Activated CD4-positive, alpha-beta T cell treated with anti-CD3 and anti-CD28 coated beads, Interleukin-2, amount 50 U/mL, for 16 hours (primary cell): ENCODE results near the gene FAM200A.
"Not testable (repeated sequence)": the region's sequence is repeated elsewhere in the genome, so short reads cannot be mapped to it uniquely, and the experiment has no call there.

Experiments
- DNase-seq: peaks from one replicate; pipeline ENCODE4 v3.0.0-alpha.2; 2020

The FAM200A gene

DNA sequence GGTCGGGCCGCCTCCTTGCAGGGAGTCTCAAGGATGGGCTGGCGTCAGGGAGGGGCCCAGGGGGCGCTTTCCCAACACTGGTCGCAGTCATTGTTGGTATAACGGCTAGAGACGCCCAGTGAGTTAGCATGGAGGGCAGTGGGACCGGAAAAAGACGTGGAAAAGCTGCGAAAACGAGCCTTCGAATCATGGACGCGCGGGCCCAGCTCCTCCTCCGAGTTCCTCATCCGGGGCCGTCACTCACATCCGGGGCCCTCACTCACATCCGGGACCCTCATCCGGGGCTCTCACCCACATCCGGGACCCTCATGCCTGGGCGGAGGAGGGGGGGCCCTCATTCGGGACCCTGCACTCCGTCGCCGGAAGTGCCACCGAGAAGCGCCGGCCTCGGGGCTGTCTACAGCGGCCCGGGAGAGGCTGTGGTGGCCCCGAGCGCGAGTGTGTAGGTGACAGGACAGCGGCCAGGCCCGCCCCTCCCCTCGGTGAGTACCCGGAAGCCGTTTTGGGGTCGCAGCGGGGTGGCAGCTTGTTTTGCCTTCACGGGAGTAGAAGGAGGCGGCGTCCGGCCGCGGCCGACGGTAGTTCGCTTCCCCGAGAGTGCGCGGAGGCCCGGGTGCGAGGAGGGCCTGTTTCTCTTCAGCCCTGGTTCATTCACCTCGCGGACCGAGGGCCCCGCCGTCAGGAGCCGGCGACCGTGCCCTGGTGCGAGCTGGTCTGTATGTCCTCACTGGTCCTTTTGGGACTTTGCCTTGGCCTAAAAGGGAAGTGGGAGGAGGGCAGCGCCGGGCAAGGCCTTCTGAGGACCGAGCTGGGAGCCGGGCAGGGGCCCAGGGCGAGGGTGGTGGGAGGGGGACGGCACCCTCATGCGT lies 6.6 kb upstream of the FAM200A start, which contains the start of gene ZNF655:
ZNF655 (plus strand) TSS at position 337 of the 869 bp plus-strand sequence. CDS start 1,918 bp downstream, outside the sequence.
- DNase-seq: peak; percentile 89

DNA sequence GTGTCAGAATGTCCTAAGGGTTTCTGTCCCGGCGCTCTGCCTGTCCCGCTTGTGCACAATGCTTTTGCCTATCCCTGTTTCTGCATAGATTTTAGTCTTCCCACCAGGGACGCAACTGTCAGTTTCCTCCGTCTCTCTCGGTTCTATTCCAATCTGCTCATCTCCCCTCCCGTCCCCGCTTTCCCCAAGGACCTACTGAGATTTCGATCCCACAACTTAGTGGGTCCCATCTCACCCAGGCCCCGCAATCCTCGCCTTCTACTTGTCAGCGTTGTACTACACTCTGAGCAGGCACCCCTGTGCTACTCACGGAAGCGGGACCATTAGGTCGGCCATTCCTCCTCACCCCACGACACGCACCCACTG lies 6.0 kb upstream of the FAM200A start:
- DNase-seq: no peak

DNA sequence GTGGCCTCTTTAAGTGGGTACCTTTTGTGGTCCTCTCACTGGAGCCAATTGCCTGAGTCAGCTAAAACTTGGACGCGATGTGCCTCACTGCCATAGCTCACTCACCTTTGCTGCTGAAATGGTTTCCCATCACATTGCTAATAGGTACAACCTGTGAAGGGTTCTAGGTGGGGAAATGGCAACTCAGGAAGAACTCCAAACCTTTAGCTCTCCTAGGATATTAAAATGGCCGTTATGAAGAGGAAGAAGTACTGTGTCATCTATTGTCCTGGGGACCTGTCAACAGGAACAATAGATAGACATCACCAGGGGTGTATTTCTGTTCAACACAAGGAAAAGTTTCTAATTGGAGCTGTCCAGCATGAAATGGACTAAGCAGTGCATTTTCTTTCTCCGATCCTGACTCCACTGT lies 5.3 kb upstream of the FAM200A start:
- no peak for DNase-seq

DNA sequence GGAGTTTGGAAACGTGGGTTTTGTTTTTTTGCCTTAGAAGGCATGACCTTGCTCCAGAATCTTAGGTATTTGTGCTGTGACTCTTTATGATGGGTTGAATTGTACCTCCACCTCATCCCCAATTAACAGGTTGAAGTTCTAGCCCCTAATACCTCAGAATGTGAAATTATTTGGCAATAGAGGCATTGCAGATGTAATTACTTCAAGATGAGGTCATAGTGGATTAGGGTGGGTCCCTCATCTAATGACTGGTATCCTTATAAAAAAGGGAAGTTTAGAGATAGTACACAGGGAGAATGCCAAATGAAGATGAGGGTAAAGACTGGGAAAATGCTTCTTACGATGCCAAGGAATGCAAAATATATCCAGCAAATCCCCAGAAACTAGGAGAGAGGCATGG lies 3.0 kb upstream of the FAM200A start:
- DNase-seq: no peak

DNA sequence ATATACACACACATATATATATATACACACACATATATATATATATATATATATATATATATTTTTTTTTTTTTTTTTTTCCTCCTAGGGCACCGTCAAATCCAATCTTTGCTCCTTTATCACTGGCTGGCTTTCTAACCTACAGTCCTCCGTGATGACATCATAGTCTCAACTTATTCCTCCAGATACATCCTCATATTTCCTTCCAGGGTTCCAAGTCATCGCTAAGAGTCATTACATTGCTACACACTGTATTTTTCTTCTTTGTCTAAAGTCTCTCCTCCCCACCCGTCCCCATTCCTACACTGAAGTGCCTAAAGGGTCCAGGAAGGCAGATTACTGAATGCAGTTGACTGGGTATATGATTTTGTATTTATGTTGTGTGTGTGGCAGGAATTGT lies 1.1 kb upstream of the FAM200A start:
- no peak for DNase-seq

DNA sequence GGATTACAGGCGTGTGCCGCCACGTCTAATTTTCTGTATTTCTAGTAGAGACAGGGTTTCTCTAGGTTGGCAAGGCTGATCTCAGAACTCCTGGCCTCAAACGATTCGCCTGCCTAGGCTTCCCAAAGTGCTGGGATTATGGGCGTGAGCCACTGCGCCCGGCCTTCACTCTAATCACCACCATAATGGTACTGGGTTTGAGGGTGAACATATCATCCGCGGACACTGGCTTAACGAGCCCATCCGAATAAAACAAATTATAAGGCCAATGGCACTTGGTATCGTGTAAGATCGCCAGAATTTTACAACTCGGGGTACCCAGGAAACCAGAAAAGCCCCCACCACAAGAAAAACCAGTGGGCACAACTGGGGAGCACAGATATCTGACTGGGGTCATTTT lies 580 bp downstream of the FAM200A start:
- no peak for DNase-seq

DNA sequence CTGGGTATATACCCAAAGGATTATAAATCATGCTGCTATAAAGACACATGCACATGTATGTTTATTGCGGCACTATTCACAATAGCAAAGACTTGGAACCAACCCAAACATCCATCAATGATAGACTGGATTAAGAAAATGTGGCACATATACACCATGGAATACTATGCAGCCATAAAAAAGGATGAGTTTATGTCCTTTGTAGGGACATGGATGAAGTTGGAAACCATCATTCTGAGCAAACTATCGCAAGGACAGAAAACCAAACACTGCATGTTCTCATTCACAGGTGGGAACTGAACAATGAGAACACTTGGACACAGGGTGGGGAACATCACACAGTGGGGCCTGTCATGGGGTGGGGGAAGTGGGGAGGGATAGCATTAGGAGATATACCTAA lies 2.4 kb downstream of the FAM200A start:
- DNase-seq: not testable (repeated sequence)

DNA sequence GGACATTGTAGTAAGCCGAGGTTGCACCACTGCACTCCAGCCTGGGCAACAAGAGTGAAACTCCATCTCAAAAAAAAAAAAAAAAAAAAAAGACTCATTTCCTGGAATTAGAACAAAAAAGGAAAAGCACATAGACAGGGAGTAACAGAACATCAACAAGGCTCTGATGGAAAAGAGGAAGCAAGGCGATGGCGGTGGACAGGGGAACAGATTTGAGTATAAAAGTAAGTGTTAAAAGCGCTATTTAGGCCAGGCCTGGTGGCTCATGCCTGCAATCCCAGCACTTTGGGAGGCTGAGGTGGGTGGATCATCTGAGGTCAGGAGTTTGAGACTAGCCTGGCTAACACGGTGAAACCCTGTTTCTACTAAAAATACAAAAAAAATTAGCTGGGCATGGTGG lies 6.6 kb downstream of the FAM200A start:
- not testable (repeated sequence) for DNase-seq

DNA sequence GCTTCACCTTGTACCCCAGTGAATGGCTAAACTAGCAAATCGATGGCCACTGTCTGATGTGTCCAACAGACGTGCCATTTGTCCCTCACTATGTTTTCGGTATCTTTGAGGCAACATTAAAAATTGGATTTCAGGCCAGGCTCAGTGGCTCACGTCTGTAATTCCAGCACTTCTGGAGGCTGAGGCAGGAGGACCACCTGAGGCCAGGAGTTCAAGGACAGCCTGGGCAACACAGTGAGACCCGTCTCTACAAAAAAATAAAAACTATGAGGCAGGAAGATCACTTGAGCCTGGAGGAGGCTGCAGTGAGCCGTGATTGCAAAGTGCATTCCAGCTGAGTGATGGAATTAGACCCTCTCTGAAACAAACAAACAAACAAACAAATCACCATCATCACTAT lies 8.0 kb downstream of the FAM200A start:
- DNase-seq: no peak

DNA sequence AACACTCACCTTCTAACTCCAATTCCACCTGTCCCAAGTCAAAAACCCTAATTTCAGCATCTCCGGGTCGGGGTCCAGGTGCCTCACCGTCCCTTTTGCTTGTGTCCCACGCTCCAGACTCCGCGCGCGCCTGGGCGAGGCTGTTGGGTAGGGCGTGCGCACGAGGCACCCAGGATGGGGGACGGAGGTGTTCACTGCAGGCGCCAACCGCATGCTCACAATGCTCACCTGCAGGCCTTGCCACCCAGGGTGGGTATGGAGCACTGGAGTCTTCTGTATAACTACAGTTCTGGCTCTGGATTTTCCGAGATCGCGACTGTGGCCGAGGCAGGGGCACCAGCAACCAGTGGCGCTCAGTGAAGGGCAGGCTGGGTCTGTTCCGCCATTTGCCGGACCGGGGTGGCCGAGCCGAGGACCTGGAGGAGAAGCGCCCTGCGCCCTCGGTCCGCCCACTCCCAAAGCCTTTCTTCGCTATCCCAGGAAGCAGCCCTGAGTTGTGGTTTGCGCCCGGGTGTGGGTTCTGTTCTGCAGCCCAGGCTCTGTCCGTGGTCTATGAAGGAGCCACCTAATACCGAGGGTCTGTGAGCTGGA lies 8.7 kb downstream of the FAM200A start:
- no peak for DNase-seq

DNA sequence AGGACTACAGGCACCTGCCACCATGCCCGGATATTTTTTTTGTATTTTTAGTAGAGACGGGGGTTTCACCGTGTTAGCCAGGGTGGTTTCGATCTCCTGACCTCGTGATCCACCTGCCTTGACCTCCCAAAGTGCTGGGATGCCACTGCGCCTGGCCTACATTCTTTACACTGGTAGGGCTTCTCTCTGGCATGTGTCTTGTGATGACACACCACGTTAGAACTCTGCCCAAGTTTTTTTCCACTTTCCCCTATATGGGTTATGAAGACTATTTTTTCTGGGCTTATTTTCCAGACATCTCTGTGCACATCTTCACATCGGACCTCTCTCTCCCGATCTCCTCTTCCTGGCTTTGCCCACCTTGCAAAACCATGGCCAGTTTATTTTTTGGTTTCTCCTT lies 10.7 kb downstream of the FAM200A start:
- DNase-seq: no peak

DNA sequence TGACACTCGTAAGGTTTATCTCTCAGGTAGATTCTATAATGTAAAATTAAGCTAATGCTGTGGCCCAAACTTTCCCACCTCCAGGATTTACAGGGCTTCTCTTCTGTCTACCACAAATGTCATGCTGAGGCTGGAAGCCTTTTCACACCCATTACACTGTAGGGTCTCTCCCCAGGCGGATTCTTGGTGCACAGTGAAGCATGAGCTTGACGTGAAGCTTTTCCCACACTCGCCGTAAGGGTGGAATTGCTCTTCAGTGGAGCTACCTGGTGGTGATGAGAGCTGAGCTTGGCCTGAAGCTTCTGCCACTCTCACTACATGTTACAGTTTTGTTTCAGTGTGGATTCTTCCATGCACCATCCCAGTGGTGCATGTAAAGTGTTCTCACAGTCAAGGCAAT lies 11.4 kb downstream of the FAM200A start:
- no peak for DNase-seq

DNA sequence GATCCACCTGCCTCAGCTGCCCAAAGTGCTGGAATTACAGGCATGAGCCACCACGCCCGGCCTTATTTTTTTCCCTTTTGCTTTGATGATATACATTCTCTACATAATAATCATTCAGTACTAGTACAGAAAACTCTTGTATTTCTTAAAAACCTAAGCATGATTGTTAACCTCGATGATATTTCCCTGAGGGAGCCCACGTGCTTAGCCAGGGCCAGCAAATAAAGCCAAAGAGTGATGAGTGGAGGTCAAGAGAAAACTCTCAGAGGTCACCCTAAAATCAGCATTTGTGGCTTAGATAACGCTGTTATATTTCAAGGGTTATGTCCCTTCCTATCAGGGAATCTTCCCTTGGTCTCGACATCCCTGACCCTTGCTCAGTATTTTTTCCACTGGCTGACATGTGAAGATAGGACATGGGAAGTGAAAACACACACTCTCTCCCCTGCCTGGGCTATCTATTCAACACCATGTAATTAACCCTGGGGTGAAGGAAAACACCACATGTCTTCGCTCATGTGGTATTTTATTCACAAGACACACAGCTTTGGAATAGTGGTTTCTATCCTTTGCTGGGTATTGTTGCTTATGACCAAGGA lies 12.6 kb downstream of the FAM200A start:
- DNase-seq: no peak

DNA sequence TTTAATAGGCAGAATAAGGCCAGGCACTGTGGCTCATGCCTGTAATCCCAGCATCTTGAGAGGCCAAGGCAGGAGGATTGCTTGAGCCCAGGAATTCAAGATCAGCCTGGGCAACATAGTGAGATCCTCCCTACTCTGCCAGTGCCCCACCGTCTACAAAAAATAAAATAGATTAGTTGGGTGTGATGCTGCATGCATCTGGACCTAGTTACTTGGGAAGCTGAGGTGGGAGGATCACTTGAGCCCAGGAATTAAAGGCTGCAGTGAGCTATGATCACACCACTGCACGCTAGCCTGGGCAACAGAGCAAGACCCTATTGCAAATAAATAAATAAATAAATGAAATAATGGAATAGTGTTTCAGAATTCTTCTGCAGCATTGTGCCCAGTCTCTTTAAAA lies 16.2 kb downstream of the FAM200A start:
- DNase-seq: no peak

DNA sequence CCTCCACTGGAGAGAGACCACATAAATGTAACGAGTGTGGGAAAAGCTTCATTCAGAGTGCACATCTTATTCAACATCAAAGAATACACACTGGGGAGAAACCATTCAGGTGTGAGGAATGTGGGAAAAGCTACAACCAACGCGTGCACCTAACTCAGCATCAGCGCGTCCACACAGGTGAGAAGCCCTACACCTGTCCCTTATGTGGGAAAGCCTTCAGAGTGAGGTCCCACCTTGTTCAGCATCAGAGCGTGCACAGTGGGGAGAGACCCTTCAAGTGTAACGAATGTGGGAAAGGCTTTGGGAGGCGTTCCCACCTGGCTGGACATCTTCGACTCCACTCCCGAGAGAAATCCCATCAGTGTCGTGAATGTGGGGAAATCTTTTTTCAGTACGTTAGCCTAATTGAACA lies 20.6 kb downstream of the FAM200A start:
- no peak for DNase-seq

DNA sequence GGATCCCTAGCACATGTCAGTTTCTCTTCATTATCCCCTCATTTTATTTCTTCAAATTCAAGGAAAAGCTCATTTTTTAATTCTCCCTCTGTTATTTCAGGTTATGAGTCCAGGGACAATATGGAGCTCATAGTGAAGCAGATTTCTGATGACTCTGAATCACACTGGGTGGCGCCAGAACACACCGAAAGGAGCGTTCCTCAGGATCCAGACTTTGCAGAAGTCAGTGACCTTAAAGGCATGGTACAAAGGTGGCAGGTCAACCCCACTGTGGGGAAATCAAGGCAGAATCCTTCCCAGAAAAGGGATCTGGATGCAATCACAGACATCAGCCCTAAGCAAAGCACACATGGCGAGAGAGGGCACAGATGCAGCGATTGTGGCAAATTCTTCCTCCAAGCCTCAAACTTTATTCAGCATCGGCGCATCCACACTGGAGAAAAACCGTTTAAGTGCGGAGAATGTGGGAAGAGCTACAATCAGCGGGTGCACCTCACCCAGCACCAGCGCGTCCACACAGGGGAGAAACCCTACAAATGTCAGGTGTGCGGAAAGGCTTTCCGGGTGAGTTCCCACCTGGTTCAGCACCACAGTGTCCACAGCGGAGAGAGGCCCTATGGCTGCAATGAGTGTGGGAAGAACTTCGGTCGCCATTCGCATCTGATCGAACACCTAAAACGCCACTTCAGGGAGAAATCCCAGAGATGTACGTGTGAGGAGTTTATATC lies 26.0 kb downstream of the FAM200A start:
- DNase-seq: no peak

DNA sequence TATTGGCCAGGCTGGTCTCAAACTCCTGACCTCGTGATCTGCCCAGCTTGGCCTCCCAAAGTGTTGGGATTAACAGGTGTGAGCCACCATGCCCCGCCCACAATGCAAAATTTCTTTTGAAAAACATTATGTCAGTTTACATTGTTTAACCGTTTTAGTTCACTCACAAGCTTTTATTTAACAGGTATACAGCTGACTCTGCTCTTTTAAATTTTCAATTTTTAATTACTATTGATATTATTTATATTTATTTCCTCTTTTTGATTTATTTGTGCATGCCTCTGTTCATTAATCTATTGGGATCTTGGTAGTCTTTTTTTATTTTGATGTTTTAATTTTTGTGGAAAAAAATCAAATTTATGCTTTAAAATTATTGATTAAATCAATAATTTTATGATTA lies 30.5 kb downstream of the FAM200A start:
- no peak for DNase-seq

DNA sequence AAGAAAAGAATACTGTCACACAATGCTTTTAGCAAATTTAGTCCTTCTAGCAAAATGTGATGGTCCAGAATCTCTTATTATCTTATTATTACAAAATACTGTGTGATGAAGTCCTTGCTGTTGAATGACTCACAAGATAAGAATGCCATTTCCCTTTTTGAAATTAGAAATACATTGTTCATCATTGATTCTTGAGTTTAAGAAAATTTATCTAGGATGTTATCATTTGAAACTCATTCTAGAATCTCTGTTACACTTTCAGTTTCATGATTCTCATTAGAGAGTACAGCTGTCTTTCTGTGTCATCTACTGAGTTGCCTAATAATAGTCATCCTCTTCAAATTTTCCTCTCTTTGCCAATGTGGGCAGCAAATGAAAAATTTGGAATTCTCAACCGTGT lies 37.9 kb downstream of the FAM200A start:
- DNase-seq: no peak

DNA sequence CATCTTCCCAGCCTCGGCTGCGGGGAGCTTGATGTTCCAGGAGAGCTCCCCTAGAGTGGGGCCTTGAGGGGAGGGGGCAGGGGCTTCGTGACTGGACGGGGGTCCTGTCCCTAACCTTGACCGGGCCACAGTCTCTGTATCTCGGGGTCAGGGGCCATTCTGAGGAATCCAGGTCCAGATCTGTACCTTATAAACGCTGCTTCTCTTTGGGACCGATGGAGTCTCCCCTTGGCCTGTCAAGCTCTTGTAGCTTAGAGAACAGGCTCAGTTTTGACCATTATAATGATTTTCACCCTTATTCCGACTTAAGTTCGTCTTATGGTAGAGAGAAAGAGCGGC lies 46.6 kb downstream of the FAM200A start:
- DNase-seq: no peak

DNA sequence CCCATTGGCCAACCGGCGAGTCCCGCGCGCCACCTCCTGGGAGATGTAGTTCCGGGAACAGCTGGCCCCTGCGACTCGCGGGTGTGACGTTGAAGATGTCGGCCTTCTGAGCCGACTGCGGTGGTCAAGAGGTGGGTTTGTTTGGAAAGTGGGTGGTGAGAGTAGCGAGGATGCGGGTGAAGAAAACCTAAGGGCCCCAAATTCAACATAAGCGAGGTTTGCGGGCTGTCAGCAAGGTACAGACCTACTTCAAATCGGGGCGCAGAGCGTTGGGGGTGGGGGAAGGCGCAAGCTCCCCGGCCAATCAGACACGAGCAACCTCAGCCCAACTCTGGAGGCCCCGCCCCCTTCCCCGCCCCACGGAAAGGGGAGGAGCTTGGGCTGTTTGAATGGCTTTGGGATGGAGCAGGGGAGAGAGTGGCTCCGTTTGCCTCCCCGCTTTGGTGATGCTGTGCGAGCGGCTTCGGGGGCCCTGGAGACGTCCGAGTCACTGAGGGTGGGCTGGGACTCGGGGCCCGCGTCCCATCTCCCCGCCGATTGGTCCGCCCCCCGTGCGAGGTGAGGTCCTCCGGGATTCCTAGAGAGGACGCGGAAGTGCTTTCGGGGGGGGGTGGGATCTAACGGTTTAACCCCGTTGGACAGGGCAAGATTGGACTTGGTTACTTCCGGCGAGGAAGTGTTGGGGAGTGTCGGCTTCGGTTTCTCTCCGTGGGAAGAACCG lies 47.2 kb downstream of the FAM200A start, which contains the start of gene ZKSCAN5:
ZKSCAN5 (plus strand) TSS at position 60 of the 721 bp plus-strand sequence. CDS start 1,383 bp downstream, outside the sequence.
- DNase-seq: peak; percentile 98

DNA sequence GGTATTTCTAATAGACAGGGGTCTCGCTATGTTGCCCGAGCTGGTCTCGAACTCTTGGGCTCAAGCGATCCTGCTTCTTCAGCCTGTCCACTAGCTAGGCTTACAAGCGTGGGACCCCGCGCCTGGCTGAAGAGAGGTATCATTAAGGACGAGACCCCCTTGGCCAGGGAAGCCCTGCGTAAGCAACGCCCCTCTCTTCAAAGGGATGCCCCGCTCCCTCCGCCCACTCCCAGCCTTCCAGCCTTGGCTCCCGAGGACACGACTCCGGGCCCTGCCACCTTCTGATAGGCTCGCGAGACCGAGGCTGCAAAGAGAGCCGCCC lies 47.7 kb downstream of the FAM200A start:
- DNase-seq: no peak

DNA sequence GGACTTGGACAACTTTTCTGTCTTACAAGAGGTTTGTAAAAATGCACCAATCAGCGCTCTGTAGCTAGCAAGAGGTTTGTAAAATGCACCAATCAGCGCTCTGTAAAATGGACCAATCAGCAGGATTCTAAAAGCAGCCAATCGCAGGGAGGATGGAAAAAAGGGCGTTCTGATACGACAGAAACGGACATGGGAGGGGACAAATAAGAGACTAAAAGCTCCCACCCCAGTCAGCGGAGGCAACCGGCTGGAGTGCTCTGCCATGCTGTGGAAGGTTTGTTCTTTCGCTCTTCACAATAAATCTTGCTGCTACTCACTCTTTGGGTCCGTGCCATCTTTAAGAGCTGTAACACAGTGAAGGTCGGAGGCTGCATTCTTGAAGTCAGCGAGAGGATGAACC lies 50.7 kb downstream of the FAM200A start:
- DNase-seq: not testable (repeated sequence)

DNA sequence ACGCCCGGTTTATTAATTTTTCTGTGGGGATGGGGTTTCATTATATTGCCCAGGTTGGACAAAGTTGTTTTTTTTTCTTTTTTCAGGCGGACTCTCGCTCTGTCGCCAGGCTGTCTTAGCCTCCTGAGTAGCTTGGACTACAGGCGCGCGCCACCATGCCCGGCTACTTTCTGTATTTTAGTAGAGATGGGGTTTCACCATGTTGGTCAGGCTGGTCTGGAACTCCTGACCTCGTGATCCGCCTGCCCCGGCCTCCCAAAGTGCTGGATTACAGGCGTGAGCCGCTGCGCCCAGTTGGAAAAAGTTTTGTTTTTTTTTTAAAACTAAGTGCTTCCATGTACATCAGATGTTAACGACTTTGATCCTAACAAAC lies 51.3 kb downstream of the FAM200A start:
- no peak for DNase-seq
